Activated CD4-positive, alpha-beta T cell treated with anti-CD3 and anti-CD28 coated beads for 48 hours (primary cell): ENCODE results near the gene CRPPA.
"Not testable (repeated sequence)": the region's sequence is repeated elsewhere in the genome, so short reads cannot be mapped to it uniquely, and the experiment has no call there.

Experiments
- DNase-seq: peaks from one replicate; pipeline ENCODE4 v3.0.0-alpha.2; 2020

Gene CRPPA

GRCh38 chr7:16421333-16422102 is at the start of gene CRPPA:
CRPPA (minus strand) TSS chr7:16421538; CDS start chr7:16421322, 216 bp downstream.
- DNase-seq = peak; percentile 56

GRCh38 chr7:16465469-16466361 is 44.4 kb upstream of the CRPPA start, which contains the start of gene SOSTDC1:
SOSTDC1 (minus strand) TSS chr7:16465738; CDS start chr7:16465668, 70 bp downstream.
- DNase-seq = no peak

- DNase-seq = no peak
Measured at GRCh38 chr7:16463949-16464715, 42.8 kb upstream of the CRPPA start.

GRCh38 chr7:16463520-16463919 is 42.2 kb upstream of the CRPPA start:
- no peak for DNase-seq

- no peak for DNase-seq
Measured at GRCh38 chr7:16462431-16462889, 41.1 kb upstream of the CRPPA start.

- DNase-seq = no peak
Measured at GRCh38 chr7:16460789-16461493, 39.6 kb upstream of the CRPPA start.

- DNase-seq = not testable (repeated sequence)
Measured at GRCh38 chr7:16456303-16456702, 35.0 kb upstream of the CRPPA start.

- DNase-seq = no peak
Measured at GRCh38 chr7:16455591-16455990, 34.3 kb upstream of the CRPPA start.

- DNase-seq = no peak
Measured at GRCh38 chr7:16450366-16450765, 29.0 kb upstream of the CRPPA start.

- no peak for DNase-seq
Measured at GRCh38 chr7:16447876-16448275, 26.5 kb upstream of the CRPPA start.

- no peak for DNase-seq
Measured at GRCh38 chr7:16446508-16446907, 25.2 kb upstream of the CRPPA start.

GRCh38 chr7:16443871-16444270 is 22.5 kb upstream of the CRPPA start:
- not testable (repeated sequence) for DNase-seq

GRCh38 chr7:16438988-16439387 is 17.6 kb upstream of the CRPPA start:
- DNase-seq = no peak

- DNase-seq = no peak
Measured at GRCh38 chr7:16436306-16436705, 15.0 kb upstream of the CRPPA start.

GRCh38 chr7:16433568-16434122 is 12.3 kb upstream of the CRPPA start:
- no peak for DNase-seq

GRCh38 chr7:16432425-16432731 is 11.0 kb upstream of the CRPPA start:
- no peak for DNase-seq

GRCh38 chr7:16431646-16432424 is 10.5 kb upstream of the CRPPA start:
- DNase-seq = peak; percentile 18

GRCh38 chr7:16430133-16430532 is 8.8 kb upstream of the CRPPA start:
- DNase-seq = no peak

GRCh38 chr7:16428672-16429071 is 7.3 kb upstream of the CRPPA start:
- DNase-seq = no peak

- no peak for DNase-seq
Measured at GRCh38 chr7:16428182-16428581, 6.8 kb upstream of the CRPPA start.

GRCh38 chr7:16423761-16424160 is 2.4 kb upstream of the CRPPA start:
- DNase-seq = no peak
